ENCODE results near the gene DLK1.

DLK1 gene

GRCh38 chr14:100762089-100762515, 35.4 kb downstream of the DLK1 start:
- DNase-seq (ENCODE audit: low spot score) = no peak

- DNase-seq (ENCODE audit: low spot score) = no peak
Observed at GRCh38 chr14:100762901-100763300, 36.2 kb downstream of the DLK1 start.

- no peak for DNase-seq (ENCODE audit: low spot score)
Observed at GRCh38 chr14:100764471-100765115, 37.9 kb downstream of the DLK1 start.

GRCh38 chr14:100765296-100765695, 38.6 kb downstream of the DLK1 start:
- no peak for DNase-seq (ENCODE audit: low spot score)

- DNase-seq (ENCODE audit: low spot score) = no peak
Observed at GRCh38 chr14:100765991-100766390, 39.3 kb downstream of the DLK1 start.

GRCh38 chr14:100767003-100767787, 40.5 kb downstream of the DLK1 start:
- DNase-seq (ENCODE audit: low spot score) = no peak

GRCh38 chr14:100767788-100768536, 41.3 kb downstream of the DLK1 start:
- no peak for DNase-seq (ENCODE audit: low spot score)

- DNase-seq (ENCODE audit: low spot score) = no peak
Observed at GRCh38 chr14:100769035-100769939, 42.6 kb downstream of the DLK1 start.

- DNase-seq (ENCODE audit: low spot score) = no peak
Observed at GRCh38 chr14:100770046-100770445, 43.4 kb downstream of the DLK1 start.

- DNase-seq (ENCODE audit: low spot score) = no peak
Observed at GRCh38 chr14:100770605-100771120, 44.0 kb downstream of the DLK1 start.

GRCh38 chr14:100771121-100771800, 44.6 kb downstream of the DLK1 start:
- DNase-seq (ENCODE audit: low spot score) = no peak

GRCh38 chr14:100772607-100773165, 46.0 kb downstream of the DLK1 start:
- no peak for DNase-seq (ENCODE audit: low spot score)

GRCh38 chr14:100773331-100774163, 46.9 kb downstream of the DLK1 start:
- DNase-seq (ENCODE audit: low spot score) = no peak

GRCh38 chr14:100774164-100774537, 47.5 kb downstream of the DLK1 start:
- DNase-seq (ENCODE audit: low spot score) = no peak

- no peak for DNase-seq (ENCODE audit: low spot score)
Observed at GRCh38 chr14:100775351-100775830, 48.7 kb downstream of the DLK1 start.

- no peak for DNase-seq (ENCODE audit: low spot score)
Observed at GRCh38 chr14:100775831-100776591, 49.3 kb downstream of the DLK1 start.

- DNase-seq (ENCODE audit: low spot score) = no peak
Observed at GRCh38 chr14:100776681-100777365, 50.1 kb downstream of the DLK1 start.

GRCh38 chr14:100777366-100777817, 50.7 kb downstream of the DLK1 start:
- DNase-seq (ENCODE audit: low spot score) = no peak
